Measurements from ENCODE around the gene PLAC1. TPM values are rescaled to one million over a fixed set of nuclear protein-coding genes. Genes with fewer than 3 reads are reported as not detected.

Gene PLAC1
- total RNA-seq, 1 experiment from 2014 or later, result 2.6 TPM

GRCh38 chrX:134613396-134613795 is 44.9 kb downstream of the PLAC1 start:
- Histone ChIP-seq H3F3A (ENCODE audit: low read length, unreplicated experiment) (no peaks in the 10 kb centered on the region), H3K9me2 (replicated peaks; ENCODE audit: low read length) (no peaks in the 10 kb centered on the region), H3K79me2 (ENCODE audit: low read length) (no peaks in the 10 kb centered on the region), H3K27ac (ENCODE audit: low read length) (no peak overlapping the region), H3K9me3 (ENCODE audit: low read length) (no peaks in the 10 kb centered on the region), H4K20me1 (ENCODE audit: low read length) (no peaks in the 10 kb centered on the region), H3K27me3 (ENCODE audit: low read length) (no peaks in the 10 kb centered on the region), H3K36me3 (ENCODE audit: low read depth, low read length) (no peaks in the 10 kb centered on the region), H2AFZ (ENCODE audit: low read length) (no peak overlapping the region), H3K4me1 (ENCODE audit: insufficient read depth, low read length) (no peaks in the 10 kb centered on the region), H3K4me2 (ENCODE audit: low read length) (no peak overlapping the region), H3K4me3 (ENCODE audit: low read length) (no peak overlapping the region), H3K9ac (ENCODE audit: low read length) (no peak overlapping the region)
- ATAC-seq (no peak), DNase-seq (no peak)
- TF ChIP-seq EZH2phosphoT487 (IDR thresholded peaks at IDR 0.05; ENCODE audit: borderline replicate concordance, low read length), result no peak
- no peak for TF ChIP-seq EZH2 (IDR thresholded peaks at IDR 0.05; ENCODE audit: low read length, unreplicated experiment)
- TF ChIP-seq, protein P1, sequence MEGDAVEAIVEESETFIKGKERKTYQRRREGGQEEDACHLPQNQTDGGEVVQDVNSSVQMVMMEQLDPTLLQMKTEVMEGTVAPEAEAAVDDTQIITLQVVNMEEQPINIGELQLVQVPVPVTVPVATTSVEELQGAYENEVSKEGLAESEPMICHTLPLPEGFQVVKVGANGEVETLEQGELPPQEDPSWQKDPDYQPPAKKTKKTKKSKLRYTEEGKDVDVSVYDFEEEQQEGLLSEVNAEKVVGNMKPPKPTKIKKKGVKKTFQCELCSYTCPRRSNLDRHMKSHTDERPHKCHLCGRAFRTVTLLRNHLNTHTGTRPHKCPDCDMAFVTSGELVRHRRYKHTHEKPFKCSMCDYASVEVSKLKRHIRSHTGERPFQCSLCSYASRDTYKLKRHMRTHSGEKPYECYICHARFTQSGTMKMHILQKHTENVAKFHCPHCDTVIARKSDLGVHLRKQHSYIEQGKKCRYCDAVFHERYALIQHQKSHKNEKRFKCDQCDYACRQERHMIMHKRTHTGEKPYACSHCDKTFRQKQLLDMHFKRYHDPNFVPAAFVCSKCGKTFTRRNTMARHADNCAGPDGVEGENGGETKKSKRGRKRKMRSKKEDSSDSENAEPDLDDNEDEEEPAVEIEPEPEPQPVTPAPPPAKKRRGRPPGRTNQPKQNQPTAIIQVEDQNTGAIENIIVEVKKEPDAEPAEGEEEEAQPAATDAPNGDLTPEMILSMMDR (conservative IDR thresholded peaks at IDR 0.05; ENCODE audit: low read depth, low read length), result no peak
- intact Hi-C loops (cut with micrococcal nuclease), result no loop called here
- ChIA-PET CTCF (no interaction called here), POLR2A (ENCODE audit: unreplicated experiment) (no interaction called here)
- no TSS peak for BruUV-seq (replicated peaks)

DNA sequence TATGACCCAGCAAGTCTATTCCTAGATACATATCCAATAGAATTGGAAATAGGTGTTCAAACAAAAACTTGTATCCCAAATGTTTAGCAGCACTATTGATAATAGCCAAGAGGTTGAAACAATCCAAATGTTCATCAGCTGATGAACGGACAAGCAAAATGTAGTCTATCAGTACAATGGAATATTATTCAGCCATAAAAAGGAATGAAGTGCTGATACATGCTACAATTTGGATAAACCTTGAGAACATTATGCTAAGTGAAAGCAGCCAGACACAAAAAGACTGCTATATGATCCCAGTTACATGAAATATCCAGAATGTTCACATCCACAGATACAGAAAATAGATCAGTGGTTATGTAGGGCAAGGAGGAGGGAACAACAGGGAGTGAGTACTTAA is 50.1 kb downstream of the PLAC1 start:
- DNase-seq, result no peak
- H2AFZ ChIP-seq (ENCODE audit: low read length), result no peak overlapping the region
- no peaks in the 10 kb centered on the region for H3K79me2 ChIP-seq (ENCODE audit: low read length)
- BruUV-seq (replicated peaks), result no TSS peak
- H3K9me2 ChIP-seq (replicated peaks; ENCODE audit: low read length), result no peaks in the 10 kb centered on the region
- H3F3A ChIP-seq (ENCODE audit: low read length, unreplicated experiment), result no peaks in the 10 kb centered on the region
- no peak overlapping the region for H3K4me2 ChIP-seq (ENCODE audit: low read length)
- H3K9me3 ChIP-seq (ENCODE audit: low read length), result no peaks in the 10 kb centered on the region
- no peaks in the 10 kb centered on the region for H3K27me3 ChIP-seq (ENCODE audit: low read length)
- TF ChIP-seq EZH2 (IDR thresholded peaks at IDR 0.05; ENCODE audit: low read length, unreplicated experiment) (no peak), EZH2phosphoT487 (IDR thresholded peaks at IDR 0.05; ENCODE audit: borderline replicate concordance, low read length) (no peak)
- TF ChIP-seq, protein P1 (conservative IDR thresholded peaks at IDR 0.05; ENCODE audit: low read depth, low read length), result no peak
- no peak overlapping the region for H3K27ac ChIP-seq (ENCODE audit: low read length)
- intact Hi-C loops (cut with micrococcal nuclease), result no loop called here
- CTCF ChIA-PET, result no interaction called here
- no peaks in the 10 kb centered on the region for H4K20me1 ChIP-seq (ENCODE audit: low read length)
- no peaks in the 10 kb centered on the region for H3K36me3 ChIP-seq (ENCODE audit: low read depth, low read length)
- peaks cover 22% of the 10 kb centered on the region for H3K4me1 ChIP-seq (ENCODE audit: insufficient read depth, low read length)
- no peak overlapping the region for H3K9ac ChIP-seq (ENCODE audit: low read length)
- POLR2A ChIA-PET (ENCODE audit: unreplicated experiment), result no interaction called here
- no peak overlapping the region for H3K4me3 ChIP-seq (ENCODE audit: low read length)
- no peak for ATAC-seq

- intact Hi-C loops (cut with micrococcal nuclease), result no loop called here
- TF ChIP-seq EZH2phosphoT487 (IDR thresholded peaks at IDR 0.05; ENCODE audit: borderline replicate concordance, low read length) (no peak), EZH2 (IDR thresholded peaks at IDR 0.05; ENCODE audit: low read length, unreplicated experiment) (no peak)
- TF ChIP-seq, protein P1 (conservative IDR thresholded peaks at IDR 0.05; ENCODE audit: low read depth, low read length), result no peak
- Histone ChIP-seq H3K27ac (ENCODE audit: low read length) (no peak overlapping the region), H3K36me3 (ENCODE audit: low read depth, low read length) (no peaks in the 10 kb centered on the region), H4K20me1 (ENCODE audit: low read length) (no peaks in the 10 kb centered on the region), H3K9me3 (ENCODE audit: low read length) (no peaks in the 10 kb centered on the region), H3K9ac (ENCODE audit: low read length) (no peak overlapping the region), H2AFZ (ENCODE audit: low read length) (no peak overlapping the region), H3K4me1 (ENCODE audit: insufficient read depth, low read length) (peaks cover 22% of the 10 kb centered on the region), H3K4me2 (ENCODE audit: low read length) (no peak overlapping the region), H3K27me3 (ENCODE audit: low read length) (no peaks in the 10 kb centered on the region), H3K9me2 (replicated peaks; ENCODE audit: low read length) (no peaks in the 10 kb centered on the region), H3K4me3 (ENCODE audit: low read length) (no peak overlapping the region), H3F3A (ENCODE audit: low read length, unreplicated experiment) (no peaks in the 10 kb centered on the region), H3K79me2 (ENCODE audit: low read length) (no peaks in the 10 kb centered on the region)
- DNase-seq (no peak), ATAC-seq (no peak)
- CTCF ChIA-PET, result no interaction called here
- POLR2A ChIA-PET (ENCODE audit: unreplicated experiment), result no interaction called here
- BruUV-seq (replicated peaks), result no TSS peak
These were observed 50.7 kb downstream of the PLAC1 start for GRCh38 chrX:134607523-134607922.
